Femur (tissue), 1 donor: ENCODE measurements around the gene PPM1H.
"Not testable (repeated sequence)": the region's sequence is repeated elsewhere in the genome, so short reads cannot be mapped to it uniquely, and the experiment has no call there.

ENCODE experiments used
- DNase-seq: peaks from one replicate; pipeline ENCODE4 v3.0.0-alpha.2; 2017

The PPM1H gene

GRCh38 chr12:62668782-62669181, 266.2 kb downstream of the PPM1H start:
- DNase-seq: no peak

GRCh38 chr12:62664951-62665350, 270.0 kb downstream of the PPM1H start:
- not testable (repeated sequence) for DNase-seq

- DNase-seq: no peak
These were observed 274.2 kb downstream of the PPM1H start for GRCh38 chr12:62660756-62661155.

GRCh38 chr12:62659453-62660295, 275.3 kb downstream of the PPM1H start:
- DNase-seq: no peak

- DNase-seq: no peak
These were observed 276.0 kb downstream of the PPM1H start for GRCh38 chr12:62658910-62659309.

GRCh38 chr12:62657363-62657632, 277.7 kb downstream of the PPM1H start:
- no peak for DNase-seq

GRCh38 chr12:62656591-62657362, 278.2 kb downstream of the PPM1H start:
- no peak for DNase-seq

- no peak for DNase-seq
These were observed 279.2 kb downstream of the PPM1H start for GRCh38 chr12:62655666-62656151.

GRCh38 chr12:62654326-62655241, 280.4 kb downstream of the PPM1H start:
- no peak for DNase-seq

- no peak for DNase-seq
These were observed 281.2 kb downstream of the PPM1H start for GRCh38 chr12:62653740-62654139.

- no peak for DNase-seq
These were observed 281.6 kb downstream of the PPM1H start for GRCh38 chr12:62653304-62653703.

- no peak for DNase-seq
These were observed 283.8 kb downstream of the PPM1H start for GRCh38 chr12:62651138-62651537.

GRCh38 chr12:62649412-62650138, 285.4 kb downstream of the PPM1H start:
- DNase-seq: no peak

GRCh38 chr12:62647586-62647985, 287.4 kb downstream of the PPM1H start:
- DNase-seq: no peak

- no peak for DNase-seq
These were observed 288.4 kb downstream of the PPM1H start for GRCh38 chr12:62646566-62646965.

GRCh38 chr12:62643486-62643885, 291.5 kb downstream of the PPM1H start:
- DNase-seq: no peak

GRCh38 chr12:62642486-62642885, 292.5 kb downstream of the PPM1H start:
- no peak for DNase-seq

GRCh38 chr12:62640910-62641448, 294.0 kb downstream of the PPM1H start:
- no peak for DNase-seq

GRCh38 chr12:62637679-62638078, 297.3 kb downstream of the PPM1H start:
- DNase-seq: no peak

- DNase-seq: no peak
These were observed 299.3 kb downstream of the PPM1H start for GRCh38 chr12:62635649-62636048.

GRCh38 chr12:62632411-62632918, 302.5 kb downstream of the PPM1H start:
- peak; percentile 83 for DNase-seq
